ENCODE results near the gene LUZP2. TPM values are rescaled to one million over a fixed set of nuclear protein-coding genes. Genes with fewer than 3 reads are reported as not detected.

LUZP2 gene
- polyA plus RNA-seq, 1 donor from 2014 or later = not detected

DNA sequence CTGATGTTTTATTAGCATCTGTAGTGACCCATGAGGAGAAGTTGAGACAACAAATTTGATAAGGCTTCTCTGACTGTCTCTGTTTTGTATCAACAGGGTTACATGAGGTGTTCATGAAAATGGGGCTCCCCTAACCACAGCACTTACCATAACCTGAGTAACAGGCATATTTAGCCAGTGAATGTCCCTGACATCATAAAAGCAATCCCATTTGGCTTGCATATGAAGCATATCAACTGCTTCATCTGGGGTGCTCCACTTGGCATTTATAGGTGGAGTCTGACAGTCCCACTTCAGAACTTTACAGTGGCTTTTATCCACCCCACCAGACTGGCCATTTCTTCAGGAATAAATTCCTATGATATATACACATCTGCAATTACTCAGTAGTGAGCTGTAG, 257.6 kb downstream of the LUZP2 start:
- Mint-ChIP-seq H3K27me3 (no peaks in the 10 kb centered on the region), H3K9me3 (peaks cover 0 to 1% (median 0%) of the 10 kb centered on the region in 3 donors), H3K4me1 (no peaks in the 10 kb centered on the region), H3K27ac (no peak overlapping the region), H3K36me3 (no peaks in the 10 kb centered on the region), H3K4me3 (no peak overlapping the region)

DNA sequence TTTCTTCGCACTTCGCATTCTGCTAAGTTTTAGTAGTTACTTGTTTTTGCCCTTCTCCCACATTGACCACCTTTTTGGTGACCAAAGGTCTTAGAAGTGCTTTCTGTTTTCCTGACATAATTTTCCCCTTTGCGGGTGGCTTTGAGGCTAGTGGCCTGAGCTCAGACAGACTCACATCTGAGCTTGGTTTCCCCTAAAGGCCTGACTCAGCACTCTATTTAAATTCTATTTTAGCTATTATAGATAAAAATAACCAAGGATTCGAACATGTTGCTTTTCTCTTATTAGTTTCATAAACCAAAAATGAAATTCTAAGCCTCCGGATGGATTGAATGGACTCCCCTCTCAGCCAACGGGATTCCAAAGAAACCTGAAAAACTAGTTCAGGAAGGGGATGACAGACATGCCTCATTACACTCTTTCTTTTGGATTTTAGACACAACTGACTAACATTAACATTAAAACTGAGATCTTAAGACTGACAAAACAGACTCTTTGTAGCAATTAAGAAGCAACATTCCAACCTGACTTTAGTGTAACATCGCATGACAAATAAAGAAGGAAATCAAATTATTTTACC, 258.5 kb downstream of the LUZP2 start:
- no peak overlapping the region for H3K27ac Mint-ChIP-seq
- H3K36me3 Mint-ChIP-seq = no peaks in the 10 kb centered on the region
- H3K4me1 Mint-ChIP-seq = no peaks in the 10 kb centered on the region
- no peak overlapping the region for H3K4me3 Mint-ChIP-seq
- H3K27me3 Mint-ChIP-seq = no peaks in the 10 kb centered on the region
- H3K9me3 Mint-ChIP-seq = peaks cover 0 to 8% (median 4%) of the 10 kb centered on the region in 3 donors

DNA sequence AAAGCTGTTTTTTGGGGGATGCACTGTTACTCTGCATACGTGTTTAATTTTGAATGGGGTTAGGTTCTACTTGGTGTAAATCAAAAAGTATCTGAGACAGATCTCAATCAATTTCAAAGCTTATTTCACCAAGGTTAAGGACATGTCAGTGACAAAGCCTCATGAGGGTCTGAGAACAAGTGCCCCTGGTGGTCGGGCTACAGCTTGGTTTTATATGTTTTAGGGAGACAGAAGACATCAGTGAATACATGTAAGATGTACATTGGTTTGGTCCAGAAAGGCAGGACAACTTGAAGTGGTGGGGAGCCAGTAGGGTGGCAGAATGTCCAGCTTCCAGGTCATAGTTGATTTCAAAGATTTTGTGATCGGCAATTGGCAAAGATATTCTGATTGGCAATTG, 262.9 kb downstream of the LUZP2 start:
- Mint-ChIP-seq H3K36me3 (no peaks in the 10 kb centered on the region), H3K4me1 (no peaks in the 10 kb centered on the region), H3K9me3 (peaks cover 0 to 9% (median 2%) of the 10 kb centered on the region in 3 donors), H3K27ac (no peak overlapping the region), H3K4me3 (no peak overlapping the region), H3K27me3 (no peaks in the 10 kb centered on the region)

DNA sequence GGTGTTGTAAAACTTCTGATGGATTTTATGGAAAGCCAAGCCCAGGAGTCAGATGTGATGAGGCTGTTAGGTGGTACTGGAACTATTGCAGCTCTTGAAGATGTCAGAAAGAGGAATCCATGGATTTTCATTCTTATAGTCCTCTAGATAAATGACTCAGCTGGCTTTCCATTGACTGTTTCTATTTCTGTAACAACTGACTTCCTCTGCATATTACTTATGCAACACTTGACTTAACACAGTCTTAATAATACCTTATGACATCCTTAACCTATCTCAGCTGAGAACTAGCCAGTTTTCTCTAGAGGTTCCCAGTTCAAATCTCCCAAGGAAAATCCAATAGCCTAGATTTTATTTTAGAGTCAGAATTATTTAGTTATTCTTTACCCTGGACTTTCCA, 263.8 kb downstream of the LUZP2 start:
- H3K4me1 Mint-ChIP-seq = no peaks in the 10 kb centered on the region
- H3K27ac Mint-ChIP-seq = no peak overlapping the region
- no peaks in the 10 kb centered on the region for H3K36me3 Mint-ChIP-seq
- no peaks in the 10 kb centered on the region for H3K27me3 Mint-ChIP-seq
- H3K9me3 Mint-ChIP-seq = peaks cover 0 to 9% (median 2%) of the 10 kb centered on the region in 3 donors
- H3K4me3 Mint-ChIP-seq = no peak overlapping the region

DNA sequence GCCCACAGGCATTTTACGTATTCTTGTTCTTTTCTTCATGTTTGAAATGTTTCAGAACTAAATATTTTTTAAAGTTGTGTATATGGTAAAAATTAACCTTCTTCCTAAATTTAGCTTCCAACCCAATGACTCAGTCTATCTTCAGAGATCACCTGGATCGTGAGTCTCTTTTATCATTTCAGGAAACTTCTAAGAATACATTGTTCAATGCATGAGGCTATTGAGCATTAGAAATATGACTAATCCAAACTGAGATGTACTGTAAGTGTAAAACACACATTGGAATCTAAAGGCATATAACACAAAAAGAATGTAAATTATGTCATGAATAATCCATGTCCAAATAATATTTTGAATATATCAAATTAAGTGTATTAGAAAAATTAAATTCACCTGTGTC, 265.2 kb downstream of the LUZP2 start:
- H3K9me3 Mint-ChIP-seq = peaks cover 0 to 9% (median 2%) of the 10 kb centered on the region in 3 donors
- H3K27me3 Mint-ChIP-seq = no peaks in the 10 kb centered on the region
- H3K27ac Mint-ChIP-seq = no peak overlapping the region
- no peaks in the 10 kb centered on the region for H3K4me1 Mint-ChIP-seq
- no peaks in the 10 kb centered on the region for H3K36me3 Mint-ChIP-seq
- no peak overlapping the region for H3K4me3 Mint-ChIP-seq

DNA sequence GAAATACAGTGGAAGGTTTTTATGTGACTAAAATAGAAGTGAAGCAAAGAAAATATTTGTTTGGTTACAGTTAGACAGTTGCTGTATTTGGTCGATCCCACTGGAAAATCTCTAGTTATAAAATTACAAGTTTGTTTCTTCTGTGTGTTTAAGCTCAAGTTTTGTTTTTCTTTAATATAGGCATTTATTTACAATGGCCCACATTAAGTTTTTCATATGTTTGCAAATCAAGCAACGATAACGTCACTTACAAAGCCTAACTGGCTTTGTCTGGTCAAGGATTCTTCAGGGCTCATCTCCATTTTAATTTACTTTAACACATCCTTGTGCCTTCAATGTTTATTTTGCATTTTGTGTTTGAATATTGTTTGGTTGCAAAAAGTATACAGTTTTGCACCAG, 270.6 kb downstream of the LUZP2 start:
- Mint-ChIP-seq H3K4me1 (peaks cover 0 to 1% (median 0%) of the 10 kb centered on the region in 3 donors), H3K27ac (no peak overlapping the region), H3K4me3 (no peak overlapping the region), H3K36me3 (no peaks in the 10 kb centered on the region), H3K27me3 (no peaks in the 10 kb centered on the region), H3K9me3 (peaks cover 0 to 15% (median 0%) of the 10 kb centered on the region in 3 donors)

DNA sequence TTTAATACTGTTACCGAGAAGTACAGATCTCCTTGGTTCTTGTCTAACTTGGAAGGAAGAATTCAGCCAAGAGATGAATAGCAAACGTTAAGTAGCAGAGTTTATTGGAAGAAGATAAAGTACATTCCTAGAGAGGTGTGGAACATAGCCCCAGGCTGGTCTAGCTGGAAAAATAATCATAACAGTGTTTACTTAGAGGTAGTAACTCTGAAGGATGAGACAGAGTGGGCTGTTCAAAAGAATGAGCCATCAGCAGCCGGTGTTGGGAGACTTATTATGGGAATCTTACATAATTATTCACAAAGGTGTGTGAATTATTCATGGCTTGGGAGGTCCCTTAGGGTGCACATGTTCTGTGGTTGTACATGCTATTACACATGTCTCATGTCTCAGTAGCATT, 276.5 kb downstream of the LUZP2 start:
- H3K9me3 Mint-ChIP-seq = peaks cover 0 to 16% (median 0%) of the 10 kb centered on the region in 3 donors
- H3K36me3 Mint-ChIP-seq = no peaks in the 10 kb centered on the region
- no peak overlapping the region for H3K27ac Mint-ChIP-seq
- H3K4me3 Mint-ChIP-seq = no peak overlapping the region
- H3K27me3 Mint-ChIP-seq = no peaks in the 10 kb centered on the region
- peaks cover 0 to 1% (median 0%) of the 10 kb centered on the region in 3 donors for H3K4me1 Mint-ChIP-seq

DNA sequence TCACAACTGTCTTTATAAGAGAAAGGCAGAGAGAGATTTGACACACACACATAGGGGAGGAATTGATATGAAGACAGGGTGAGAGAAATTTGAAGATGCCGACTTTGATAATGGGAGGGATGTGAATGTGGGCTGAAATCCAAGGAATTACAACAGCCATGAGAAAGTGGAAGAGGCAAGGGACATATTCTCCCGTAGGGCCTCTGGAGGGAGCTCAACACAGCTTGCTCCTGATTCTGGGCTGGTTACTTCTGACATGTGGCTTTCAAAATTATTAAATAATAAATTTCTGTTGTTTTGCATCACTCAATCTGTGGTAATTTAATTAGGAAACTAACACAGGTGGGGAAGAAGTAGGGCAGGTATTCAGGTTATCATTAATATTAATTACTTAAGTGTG, 282.9 kb downstream of the LUZP2 start:
- Mint-ChIP-seq H3K9me3 (peaks cover 0 to 6% (median 4%) of the 10 kb centered on the region in 3 donors), H3K27ac (no peak overlapping the region), H3K4me3 (no peak overlapping the region), H3K4me1 (no peaks in the 10 kb centered on the region), H3K27me3 (no peaks in the 10 kb centered on the region), H3K36me3 (no peaks in the 10 kb centered on the region)

DNA sequence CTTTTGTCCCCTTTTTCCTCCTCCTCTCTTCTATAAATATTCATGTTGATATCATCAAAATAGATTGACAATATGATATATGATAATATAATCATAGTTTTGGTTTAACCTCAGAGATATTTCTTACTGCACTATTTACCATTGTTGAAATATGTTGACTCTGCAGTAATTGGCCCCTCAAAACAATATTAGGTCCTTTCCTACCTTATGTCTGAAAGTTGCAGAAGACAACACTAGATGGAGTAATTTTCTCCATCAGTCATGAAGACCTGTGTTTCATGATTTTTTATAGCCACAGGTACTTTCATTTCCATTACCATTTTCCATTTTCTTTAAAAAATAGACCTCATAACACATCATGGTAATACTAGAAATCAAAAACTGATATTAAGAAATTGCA, 284.4 kb downstream of the LUZP2 start:
- Mint-ChIP-seq H3K9me3 (peaks cover 0 to 8% (median 6%) of the 10 kb centered on the region in 3 donors), H3K4me1 (no peaks in the 10 kb centered on the region), H3K27me3 (no peaks in the 10 kb centered on the region), H3K4me3 (no peak overlapping the region), H3K36me3 (no peaks in the 10 kb centered on the region), H3K27ac (no peak overlapping the region)

DNA sequence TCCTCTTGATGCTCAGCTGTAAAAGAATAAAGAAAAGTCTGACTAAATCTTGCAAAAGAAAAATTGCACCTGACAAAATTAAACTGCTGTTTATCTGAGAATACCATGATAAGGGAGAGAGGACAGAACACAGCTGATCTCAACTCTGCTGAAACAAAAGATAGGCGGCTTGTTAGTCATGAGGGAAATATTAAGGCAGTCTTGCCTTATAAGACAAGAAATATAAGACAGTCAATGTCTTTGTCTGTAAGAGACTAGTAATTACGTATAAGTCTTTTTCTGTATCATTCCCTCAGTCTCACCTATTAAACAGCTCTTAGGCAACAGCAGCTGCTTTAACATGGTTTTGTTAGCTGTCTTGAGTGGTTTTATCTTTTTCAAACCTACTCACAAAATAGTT, 296.6 kb downstream of the LUZP2 start:
- Mint-ChIP-seq H3K27ac (no peak overlapping the region), H3K27me3 (no peaks in the 10 kb centered on the region)

DNA sequence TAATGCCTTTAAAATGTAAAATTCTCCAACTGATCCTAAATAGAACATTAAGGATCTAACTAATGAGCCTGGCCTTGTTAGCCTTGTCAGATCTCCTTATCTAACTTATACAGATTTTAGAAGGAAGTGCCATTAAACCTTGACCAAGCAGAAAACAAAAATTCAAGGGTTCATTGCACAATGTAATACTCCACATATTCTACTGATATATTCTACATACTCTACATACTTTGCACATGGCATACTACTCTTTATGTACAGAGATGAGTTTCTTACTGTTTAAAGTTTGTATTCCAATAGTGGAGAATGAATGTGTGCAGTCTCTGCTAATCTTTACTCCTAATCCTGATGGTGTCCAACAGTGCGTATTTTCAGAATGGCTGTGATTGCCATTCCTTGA, 297.2 kb downstream of the LUZP2 start:
- Mint-ChIP-seq H3K27ac (no peak overlapping the region), H3K4me3 (no peak overlapping the region), H3K27me3 (no peaks in the 10 kb centered on the region), H3K9me3 (peaks cover 2 to 6% (median 3%) of the 10 kb centered on the region in 3 donors), H3K4me1 (no peaks in the 10 kb centered on the region), H3K36me3 (no peaks in the 10 kb centered on the region)

More for the DNA sequence above, 296.6 kb downstream of the LUZP2 start:
- Mint-ChIP-seq H3K36me3 (no peaks in the 10 kb centered on the region), H3K4me3 (no peak overlapping the region), H3K9me3 (peaks cover 2 to 6% (median 3%) of the 10 kb centered on the region in 3 donors), H3K4me1 (no peaks in the 10 kb centered on the region)

DNA sequence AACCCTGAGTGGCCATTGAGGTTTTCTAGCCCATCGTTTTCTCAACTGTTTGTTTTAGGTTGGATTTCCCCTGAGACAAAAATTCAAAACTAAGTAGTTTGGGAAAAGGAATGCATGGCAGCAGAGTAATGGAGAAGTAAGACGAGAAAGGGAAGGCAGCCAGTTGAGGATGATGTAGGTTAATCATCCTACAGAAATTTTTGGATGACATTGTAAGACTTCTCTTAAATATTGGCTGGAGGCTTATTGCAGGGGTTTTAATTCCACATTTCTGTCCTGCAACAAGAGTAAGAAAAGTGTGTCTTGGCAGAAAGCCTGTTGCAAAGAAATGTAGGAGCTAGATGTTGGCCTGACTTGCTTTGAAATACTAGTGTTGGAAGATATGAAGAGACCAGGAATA, 308.8 kb downstream of the LUZP2 start:
- Mint-ChIP-seq H3K4me1 (no peaks in the 10 kb centered on the region), H3K9me3 (peaks cover 0 to 5% (median 2%) of the 10 kb centered on the region in 3 donors), H3K27me3 (no peaks in the 10 kb centered on the region), H3K4me3 (no peak overlapping the region), H3K27ac (no peak overlapping the region), H3K36me3 (no peaks in the 10 kb centered on the region)

DNA sequence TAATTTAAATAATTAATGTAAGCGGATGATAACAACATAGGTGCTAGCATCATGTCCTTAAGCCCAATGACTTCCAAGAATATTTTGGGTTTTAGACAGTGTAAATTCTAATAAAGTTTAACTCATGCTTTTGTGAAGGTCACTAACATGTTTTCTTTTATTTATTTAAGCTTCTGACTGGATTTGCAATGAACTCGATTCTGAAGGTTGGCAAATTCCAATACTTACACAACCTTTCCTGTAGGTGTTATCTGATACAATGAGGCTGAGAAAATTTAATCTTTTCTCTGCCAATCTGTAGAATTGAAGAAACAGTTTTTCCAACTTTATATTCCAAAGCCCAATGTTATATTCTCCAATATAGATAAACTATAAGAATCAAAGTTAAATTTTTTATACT, 311.3 kb downstream of the LUZP2 start:
- no peaks in the 10 kb centered on the region for H3K9me3 Mint-ChIP-seq
- no peaks in the 10 kb centered on the region for H3K27me3 Mint-ChIP-seq
- H3K27ac Mint-ChIP-seq = no peak overlapping the region
- H3K4me3 Mint-ChIP-seq = no peak overlapping the region
- no peaks in the 10 kb centered on the region for H3K36me3 Mint-ChIP-seq
- no peaks in the 10 kb centered on the region for H3K4me1 Mint-ChIP-seq

DNA sequence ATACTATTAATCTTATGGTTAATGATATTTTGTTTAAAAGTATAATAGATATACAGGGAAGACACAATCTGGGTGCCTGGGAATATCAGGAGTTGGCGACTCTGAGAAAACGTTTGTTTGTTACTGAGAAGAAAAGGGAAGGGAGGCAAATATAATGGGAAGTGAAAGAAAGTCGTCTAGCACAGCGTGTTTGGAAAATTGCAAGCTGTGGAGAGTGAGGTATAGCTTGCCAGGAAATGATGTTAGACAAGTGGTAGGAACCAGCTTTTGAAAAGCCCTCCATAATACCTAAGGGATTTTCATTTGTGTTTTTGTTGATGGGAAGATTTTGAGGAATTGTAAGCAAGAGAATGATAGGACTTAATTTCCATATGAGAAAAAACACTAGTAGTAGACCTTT, 322.2 kb downstream of the LUZP2 start:
- Mint-ChIP-seq H3K27ac (no peak overlapping the region), H3K9me3 (peaks cover 0 to 6% (median 0%) of the 10 kb centered on the region in 3 donors), H3K4me1 (no peaks in the 10 kb centered on the region), H3K36me3 (no peaks in the 10 kb centered on the region), H3K27me3 (no peaks in the 10 kb centered on the region), H3K4me3 (no peak overlapping the region)

DNA sequence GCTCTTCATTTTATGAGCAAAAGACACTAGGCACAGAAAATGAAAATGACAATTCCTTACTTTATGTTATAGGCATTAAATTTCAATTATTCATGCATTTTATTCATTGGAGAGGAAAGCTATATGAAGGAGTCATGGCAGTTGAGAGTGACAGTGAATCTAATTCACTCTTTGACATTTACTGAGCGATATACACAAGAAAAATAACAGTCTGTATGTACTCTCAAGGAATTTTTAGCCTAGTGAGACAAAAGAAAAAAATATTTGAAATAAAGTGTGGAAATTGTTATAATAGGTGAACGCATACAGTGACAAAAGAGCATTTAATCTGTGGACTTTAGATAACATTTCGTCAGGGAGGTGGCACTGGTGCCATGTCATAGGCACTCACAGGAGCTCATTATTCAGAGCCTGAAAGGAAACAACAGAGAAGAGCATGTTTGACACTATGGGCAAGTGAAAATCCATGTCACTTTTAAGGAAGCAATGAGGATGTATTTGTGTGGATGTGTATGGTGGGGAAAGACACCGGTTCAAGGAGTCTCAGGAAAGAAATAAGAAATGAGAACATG, 323.1 kb downstream of the LUZP2 start:
- no peak overlapping the region for H3K4me3 Mint-ChIP-seq
- no peaks in the 10 kb centered on the region for H3K27me3 Mint-ChIP-seq
- H3K36me3 Mint-ChIP-seq = no peaks in the 10 kb centered on the region
- no peak overlapping the region for H3K27ac Mint-ChIP-seq
- peaks cover 0 to 4% (median 0%) of the 10 kb centered on the region in 3 donors for H3K9me3 Mint-ChIP-seq
- no peaks in the 10 kb centered on the region for H3K4me1 Mint-ChIP-seq

DNA sequence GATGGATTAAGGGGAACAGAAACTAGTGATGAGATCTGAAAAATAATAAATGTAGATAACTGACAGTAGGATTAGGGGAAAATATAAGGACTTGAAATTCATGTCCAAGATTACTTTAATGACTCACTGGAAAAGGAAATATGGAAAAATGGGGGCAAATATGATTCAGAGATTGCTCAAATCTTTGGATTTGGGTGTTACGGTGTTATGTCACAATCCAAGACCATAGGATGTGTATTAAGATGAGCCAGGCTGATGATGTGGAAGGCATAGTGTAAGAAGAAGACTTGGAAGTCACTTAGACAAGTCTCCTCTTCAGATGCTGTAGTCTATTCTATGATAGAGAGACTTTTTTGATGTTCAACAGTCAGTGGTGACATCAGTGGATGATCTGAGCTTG, 323.7 kb downstream of the LUZP2 start:
- Mint-ChIP-seq H3K4me1 (no peaks in the 10 kb centered on the region), H3K27me3 (no peaks in the 10 kb centered on the region), H3K4me3 (no peak overlapping the region), H3K9me3 (peaks cover 0 to 8% (median 0%) of the 10 kb centered on the region in 3 donors), H3K36me3 (no peaks in the 10 kb centered on the region), H3K27ac (no peak overlapping the region)

Data from IgD-negative memory B cell (primary cell).